ENCODE data around the gene MYOZ3.

MYOZ3 gene

DNA sequence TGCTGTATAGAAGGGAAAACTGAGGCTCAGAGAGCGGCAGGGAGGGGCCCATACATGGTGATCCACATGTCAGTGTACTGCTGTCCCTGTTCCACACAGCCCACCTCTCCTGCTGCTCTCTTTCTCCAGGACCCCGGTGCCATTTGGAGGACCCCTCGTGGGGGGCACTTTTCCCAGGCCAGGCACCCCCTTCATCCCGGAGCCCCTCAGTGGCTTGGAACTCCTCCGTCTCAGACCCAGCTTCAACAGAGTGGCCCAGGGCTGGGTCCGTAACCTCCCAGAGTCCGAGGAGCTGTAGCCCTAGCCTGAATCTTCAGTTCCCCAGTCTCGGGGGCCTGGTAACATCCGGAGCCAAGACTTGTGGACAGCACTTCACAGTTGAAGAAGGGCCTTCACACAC lies 15.5 kb downstream of the MYOZ3 start:
- Histone ChIP-seq H3K4me1 (ENCODE audit: control insufficient read depth, insufficient read depth, low read length, poor library complexity, severe bottlenecking) (peaks cover 26% of the 10 kb centered on the region), H3K36me3 (ENCODE audit: control insufficient read depth, insufficient read depth, low read length) (peaks cover 21% of the 10 kb centered on the region), H3K27ac (ENCODE audit: low read depth, low read length, severe bottlenecking) (no peak overlapping the region), H3K9me3 (ENCODE audit: control insufficient read depth, low read length) (no peaks in the 10 kb centered on the region), H3K4me3 (ENCODE audit: extremely low read depth, insufficient read depth, low read length, poor library complexity, severe bottlenecking) (no peak overlapping the region)
- 95% methylated on average over 8 of the region's 9 CpGs for WGBS, 2 experiments (ENCODE audit: insufficient coverage in 2 of 2)

GRCh38 chr5:150689120-150689519 lies 28.1 kb downstream of the MYOZ3 start:
- Histone ChIP-seq H3K36me3 (ENCODE audit: control insufficient read depth, insufficient read depth, low read length) (peaks cover 52% of the 10 kb centered on the region), H3K4me3 (ENCODE audit: extremely low read depth, insufficient read depth, low read length, poor library complexity, severe bottlenecking) (no peak overlapping the region), H3K27ac (ENCODE audit: low read depth, low read length, severe bottlenecking) (no peak overlapping the region), H3K9me3 (ENCODE audit: control insufficient read depth, low read length) (no peaks in the 10 kb centered on the region), H3K4me1 (ENCODE audit: control insufficient read depth, insufficient read depth, low read length, poor library complexity, severe bottlenecking) (no peaks in the 10 kb centered on the region)
- 80 to 100% methylated on average over 1 of the region's 1 CpG for WGBS, 2 experiments (ENCODE audit: insufficient coverage in 2 of 2)

- 80 to 86% methylated on average over 6 of the region's 6 CpGs for WGBS, 2 experiments (ENCODE audit: insufficient coverage in 2 of 2)
- Histone ChIP-seq H3K27ac (ENCODE audit: low read depth, low read length, severe bottlenecking) (no peak overlapping the region), H3K4me3 (ENCODE audit: extremely low read depth, insufficient read depth, low read length, poor library complexity, severe bottlenecking) (no peak overlapping the region), H3K4me1 (ENCODE audit: control insufficient read depth, insufficient read depth, low read length, poor library complexity, severe bottlenecking) (no peaks in the 10 kb centered on the region), H3K36me3 (ENCODE audit: control insufficient read depth, insufficient read depth, low read length) (peaks cover 68% of the 10 kb centered on the region), H3K9me3 (ENCODE audit: control insufficient read depth, low read length) (no peaks in the 10 kb centered on the region)
Observed at GRCh38 chr5:150690760-150691159, 29.7 kb downstream of the MYOZ3 start.

DNA sequence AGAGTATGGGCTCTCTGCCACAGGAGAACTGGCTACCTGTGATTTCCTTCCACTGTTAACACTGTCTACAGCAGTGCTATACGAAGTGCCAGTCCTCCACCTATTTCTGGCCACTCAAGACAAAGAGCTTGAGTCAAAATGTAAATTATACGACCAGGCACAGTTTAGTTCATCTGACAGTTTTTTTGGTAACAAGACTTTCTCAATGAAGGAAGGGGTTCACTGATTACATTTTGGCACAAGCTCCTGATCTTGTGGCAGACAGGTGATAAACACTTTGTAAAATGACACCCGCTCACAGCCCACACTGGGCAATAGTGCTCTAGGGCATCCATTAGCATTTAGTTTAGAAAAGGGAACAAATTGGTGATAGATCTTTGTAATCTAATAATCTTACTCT lies 31.2 kb downstream of the MYOZ3 start:
- no peaks in the 10 kb centered on the region for H3K4me1 ChIP-seq (ENCODE audit: control insufficient read depth, insufficient read depth, low read length, poor library complexity, severe bottlenecking)
- WGBS, 2 experiments (ENCODE audit: insufficient coverage in 2 of 2), result 94 to 97% methylated on average over 2 to 3 of the region's 3 CpGs
- no peak overlapping the region for H3K27ac ChIP-seq (ENCODE audit: low read depth, low read length, severe bottlenecking)
- no peak overlapping the region for H3K4me3 ChIP-seq (ENCODE audit: extremely low read depth, insufficient read depth, low read length, poor library complexity, severe bottlenecking)
- H3K9me3 ChIP-seq (ENCODE audit: control insufficient read depth, low read length), result no peaks in the 10 kb centered on the region
- H3K36me3 ChIP-seq (ENCODE audit: control insufficient read depth, insufficient read depth, low read length), result peaks cover 83% of the 10 kb centered on the region

- H3K4me1 ChIP-seq (ENCODE audit: control insufficient read depth, insufficient read depth, low read length, poor library complexity, severe bottlenecking), result no peaks in the 10 kb centered on the region
- H3K4me3 ChIP-seq (ENCODE audit: extremely low read depth, insufficient read depth, low read length, poor library complexity, severe bottlenecking), result no peak overlapping the region
- 100% methylated on average over 3 of the region's 3 CpGs; no CpG with 5 or more reads in 1 of the 2 experiments for WGBS, 2 experiments (ENCODE audit: insufficient coverage in 2 of 2)
- peaks cover 89% of the 10 kb centered on the region for H3K36me3 ChIP-seq (ENCODE audit: control insufficient read depth, insufficient read depth, low read length)
- no peak overlapping the region for H3K27ac ChIP-seq (ENCODE audit: low read depth, low read length, severe bottlenecking)
- no peaks in the 10 kb centered on the region for H3K9me3 ChIP-seq (ENCODE audit: control insufficient read depth, low read length)
Observed at GRCh38 chr5:150694612-150695011, 33.6 kb downstream of the MYOZ3 start.

DNA sequence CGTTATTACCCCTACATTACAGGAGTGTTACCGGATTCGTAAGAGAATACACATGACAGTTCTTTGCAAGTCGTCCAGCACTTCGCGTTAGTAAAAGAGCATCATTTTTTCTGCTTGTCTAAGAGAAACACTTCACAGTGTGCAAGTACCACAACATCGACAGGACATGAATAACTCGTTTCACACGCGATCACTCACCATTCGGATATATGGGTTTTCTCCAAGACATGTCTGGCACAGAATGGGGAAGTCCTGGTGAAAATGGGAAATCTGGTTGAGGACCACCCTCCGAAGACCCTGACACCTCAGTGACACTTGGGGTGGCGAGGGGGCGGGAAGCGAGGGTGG lies 39.2 kb downstream of the MYOZ3 start:
- H3K36me3 ChIP-seq (ENCODE audit: control insufficient read depth, insufficient read depth, low read length), result peaks cover 39% of the 10 kb centered on the region
- peak overlapping the region; percentile 95 for H3K4me3 ChIP-seq (ENCODE audit: extremely low read depth, insufficient read depth, low read length, poor library complexity, severe bottlenecking)
- H3K4me1 ChIP-seq (ENCODE audit: control insufficient read depth, insufficient read depth, low read length, poor library complexity, severe bottlenecking), result no peaks in the 10 kb centered on the region
- WGBS, 2 experiments (ENCODE audit: insufficient coverage in 2 of 2), result 7 to 26% methylated on average over 10 to 15 of the region's 15 CpGs
- H3K27ac ChIP-seq (ENCODE audit: low read depth, low read length, severe bottlenecking), result peak overlapping the region; percentile 90
- H3K9me3 ChIP-seq (ENCODE audit: control insufficient read depth, low read length), result no peaks in the 10 kb centered on the region

GRCh38 chr5:150700594-150701377 lies 39.7 kb downstream of the MYOZ3 start, which contains the start of gene RBM22:
TSS of gene RBM22 (minus strand) at chr5:150701062. CDS start at chr5:150700985, 77 bp downstream.
- H3K4me3 ChIP-seq (ENCODE audit: extremely low read depth, insufficient read depth, low read length, poor library complexity, severe bottlenecking), result peak within 1 kb of the TSS; percentile 95
- no peaks in the 10 kb centered on the region for H3K9me3 ChIP-seq (ENCODE audit: control insufficient read depth, low read length)
- peaks cover 33% of the 10 kb centered on the region for H3K36me3 ChIP-seq (ENCODE audit: control insufficient read depth, insufficient read depth, low read length)
- 0 to 1% methylated on average over 52 to 53 of the region's 59 CpGs for WGBS, 2 experiments (ENCODE audit: insufficient coverage in 2 of 2)
- peak within 1 kb of the TSS; percentile 90 for H3K27ac ChIP-seq (ENCODE audit: low read depth, low read length, severe bottlenecking)
- H3K4me1 ChIP-seq (ENCODE audit: control insufficient read depth, insufficient read depth, low read length, poor library complexity, severe bottlenecking), result no peaks in the 10 kb centered on the region

DNA sequence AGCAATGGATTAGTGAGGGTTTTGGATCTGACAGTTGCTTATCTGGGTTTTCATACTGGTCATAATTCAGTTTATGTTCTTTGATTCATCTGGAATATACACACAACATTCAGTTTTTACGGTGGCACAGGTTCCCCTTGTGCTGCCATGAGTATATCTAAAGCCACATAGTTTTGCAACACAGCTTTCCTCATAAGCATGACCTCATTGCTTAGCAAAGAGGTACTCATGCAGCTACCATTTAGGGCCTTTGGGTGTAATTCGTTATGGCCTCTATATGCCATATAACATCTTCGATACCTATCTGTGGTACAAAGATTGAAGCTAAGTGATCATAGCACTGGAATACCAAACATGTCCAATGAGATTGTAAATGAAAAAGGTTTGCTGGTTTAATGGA lies 42.7 kb downstream of the MYOZ3 start:
- Histone ChIP-seq H3K36me3 (ENCODE audit: control insufficient read depth, insufficient read depth, low read length) (peaks cover 14% of the 10 kb centered on the region), H3K4me1 (ENCODE audit: control insufficient read depth, insufficient read depth, low read length, poor library complexity, severe bottlenecking) (no peaks in the 10 kb centered on the region), H3K27ac (ENCODE audit: low read depth, low read length, severe bottlenecking) (no peak overlapping the region), H3K4me3 (ENCODE audit: extremely low read depth, insufficient read depth, low read length, poor library complexity, severe bottlenecking) (no peak overlapping the region), H3K9me3 (ENCODE audit: control insufficient read depth, low read length) (no peaks in the 10 kb centered on the region)
- 83 to 100% methylated on average over 2 to 3 of the region's 3 CpGs for WGBS, 2 experiments (ENCODE audit: insufficient coverage in 2 of 2)

- Histone ChIP-seq H3K4me3 (ENCODE audit: extremely low read depth, insufficient read depth, low read length, poor library complexity, severe bottlenecking) (no peak overlapping the region), H3K4me1 (ENCODE audit: control insufficient read depth, insufficient read depth, low read length, poor library complexity, severe bottlenecking) (no peaks in the 10 kb centered on the region), H3K9me3 (ENCODE audit: control insufficient read depth, low read length) (no peaks in the 10 kb centered on the region), H3K27ac (ENCODE audit: low read depth, low read length, severe bottlenecking) (peak overlapping the region; percentile 30), H3K36me3 (ENCODE audit: control insufficient read depth, insufficient read depth, low read length) (peaks cover 41% of the 10 kb centered on the region)
- WGBS, 2 experiments (ENCODE audit: insufficient coverage in 2 of 2), result 89% methylated on average over 2 to 3 of the region's 4 CpGs
Observed at GRCh38 chr5:150706776-150707390, 45.8 kb downstream of the MYOZ3 start.

- peaks cover 69% of the 10 kb centered on the region for H3K36me3 ChIP-seq (ENCODE audit: control insufficient read depth, insufficient read depth, low read length)
- no peak overlapping the region for H3K27ac ChIP-seq (ENCODE audit: low read depth, low read length, severe bottlenecking)
- no peaks in the 10 kb centered on the region for H3K4me1 ChIP-seq (ENCODE audit: control insufficient read depth, insufficient read depth, low read length, poor library complexity, severe bottlenecking)
- no CpG with 5 or more reads among the region's 2 CpGs for WGBS, 2 experiments (ENCODE audit: insufficient coverage in 2 of 2)
- no peak overlapping the region for H3K4me3 ChIP-seq (ENCODE audit: extremely low read depth, insufficient read depth, low read length, poor library complexity, severe bottlenecking)
- no peaks in the 10 kb centered on the region for H3K9me3 ChIP-seq (ENCODE audit: control insufficient read depth, low read length)
Observed at GRCh38 chr5:150710165-150710564, 49.1 kb downstream of the MYOZ3 start.

DNA sequence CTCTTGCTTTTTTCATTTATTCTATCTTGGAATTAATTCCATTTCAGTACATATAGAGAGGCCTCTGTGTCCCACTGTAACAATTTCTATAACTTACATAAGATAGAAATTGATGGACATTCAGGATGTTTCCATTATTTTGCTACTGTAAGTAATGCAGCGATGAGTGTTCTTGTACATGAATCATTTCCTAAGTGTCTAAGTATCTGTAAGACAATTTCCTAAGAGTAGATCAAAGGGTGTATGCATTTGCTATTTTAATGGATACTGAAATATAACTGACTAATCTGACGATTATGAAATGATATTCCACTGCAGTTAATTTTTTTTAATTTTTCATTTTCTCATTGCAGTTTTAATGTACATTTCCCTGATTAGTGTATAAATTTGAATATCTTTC lies 62.8 kb downstream of the MYOZ3 start:
- Histone ChIP-seq H3K4me1 (ENCODE audit: control insufficient read depth, insufficient read depth, low read length, poor library complexity, severe bottlenecking) (no peaks in the 10 kb centered on the region), H3K27ac (ENCODE audit: low read depth, low read length, severe bottlenecking) (no peak overlapping the region), H3K36me3 (ENCODE audit: control insufficient read depth, insufficient read depth, low read length) (peaks cover 68% of the 10 kb centered on the region), H3K4me3 (ENCODE audit: extremely low read depth, insufficient read depth, low read length, poor library complexity, severe bottlenecking) (no peak overlapping the region), H3K9me3 (ENCODE audit: control insufficient read depth, low read length) (no peaks in the 10 kb centered on the region)
- whole genome bisulfite sequencing, 2 experiments (ENCODE audit: insufficient coverage in 2 of 2), result no CpG with 5 or more reads among the region's 2 CpGs

All from mesodermal cell (in vitro differentiated cells).